Stimulated activated CD4-positive, alpha-beta T cell treated with anti-CD3 and anti-CD28 coated beads, Interleukin-2, amount 100 ng/mL, for 4 hours (primary cell): ENCODE results near the gene CCDC171.

ENCODE experiments used
- DNase-seq: peaks from one replicate; pipeline ENCODE4 v3.0.0-alpha.2; 2020; ENCODE audit warnings: low read depth

CCDC171 gene

DNA sequence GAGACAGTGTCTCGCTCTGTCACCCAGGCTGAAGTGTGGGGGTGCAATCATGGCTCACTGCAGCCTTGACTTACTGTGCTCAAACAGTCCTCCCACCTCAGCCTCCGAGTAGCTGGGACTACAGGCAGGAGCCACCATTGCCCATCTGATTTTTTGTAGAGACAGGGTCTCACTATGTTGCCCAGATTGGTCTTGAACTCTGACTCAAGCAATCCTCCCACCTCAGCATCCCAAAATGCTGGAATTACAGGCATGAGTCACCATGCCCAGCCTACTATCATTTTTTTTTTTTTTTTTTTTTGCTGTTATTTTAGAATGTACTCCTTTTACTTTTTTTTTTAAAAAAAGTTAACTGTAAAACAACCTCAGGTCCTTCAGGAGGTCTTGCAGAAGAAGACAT, 449.0 kb downstream of the CCDC171 start:
- no peak for DNase-seq

- no peak for DNase-seq
Measured at GRCh38 chr9:16002816-16003215, 450.0 kb downstream of the CCDC171 start.

DNA sequence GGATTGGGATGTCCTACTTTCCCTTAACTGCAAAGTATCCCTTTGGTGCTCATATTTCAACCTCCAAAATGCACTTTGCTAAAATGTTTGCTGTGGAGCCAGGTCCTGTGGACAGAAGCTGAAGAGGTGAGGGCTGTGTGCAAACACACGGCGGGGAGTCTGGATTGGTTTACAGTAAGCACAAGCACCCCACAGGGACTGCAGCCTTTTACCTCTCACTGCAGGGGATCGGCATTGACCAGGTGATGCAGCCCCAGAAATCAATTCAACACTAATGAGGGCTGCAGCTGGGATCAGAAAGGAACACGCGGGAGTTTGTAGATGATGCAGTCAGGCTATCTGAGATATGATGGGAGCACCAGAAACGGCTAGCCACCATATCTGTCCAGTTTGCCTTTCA, 450.9 kb downstream of the CCDC171 start:
- no peak for DNase-seq

DNA sequence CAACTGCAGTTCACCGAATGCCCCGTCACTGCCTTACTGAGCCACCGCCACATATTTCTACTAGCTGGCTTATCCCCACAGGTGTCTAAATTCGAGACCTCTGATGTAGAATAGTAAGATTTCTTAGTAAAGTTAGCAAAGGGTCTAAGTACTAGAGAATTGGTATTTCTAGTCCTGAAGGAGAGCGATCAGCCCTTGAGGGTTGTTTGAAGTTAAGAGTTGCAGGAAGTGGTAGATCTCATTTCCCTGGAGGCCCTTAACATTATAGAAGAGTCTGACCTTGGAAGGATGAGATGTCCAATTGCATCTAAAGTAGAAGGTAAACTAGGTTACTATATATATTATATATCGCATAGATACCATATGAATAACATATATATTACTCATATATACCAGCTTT, 451.8 kb downstream of the CCDC171 start:
- DNase-seq: no peak

DNA sequence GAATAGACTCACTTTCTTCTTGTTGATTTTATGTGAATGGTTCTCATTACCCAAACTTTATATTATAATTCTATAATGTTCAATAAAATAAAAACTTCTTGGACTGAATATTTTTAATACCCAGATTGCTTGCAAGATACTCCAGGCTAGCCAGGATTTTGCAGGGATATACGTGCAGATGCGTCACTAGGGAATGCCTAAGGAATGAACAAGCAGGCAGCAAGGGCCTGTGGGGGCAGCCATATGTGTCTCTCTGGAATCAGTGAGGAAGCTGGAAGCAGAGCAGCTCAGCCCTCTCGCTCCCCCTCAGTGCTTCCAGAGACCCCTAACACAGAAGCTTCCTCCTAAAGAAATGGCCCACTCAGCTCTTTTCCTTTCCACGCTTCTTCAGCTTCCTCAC, 457.4 kb downstream of the CCDC171 start:
- DNase-seq: no peak

- no peak for DNase-seq
Measured at GRCh38 chr9:16012621-16013020, 459.8 kb downstream of the CCDC171 start.

- DNase-seq: no peak
Measured at GRCh38 chr9:16013366-16013765, 460.5 kb downstream of the CCDC171 start.

- no peak for DNase-seq
Measured at GRCh38 chr9:16013826-16014225, 461.0 kb downstream of the CCDC171 start.

DNA sequence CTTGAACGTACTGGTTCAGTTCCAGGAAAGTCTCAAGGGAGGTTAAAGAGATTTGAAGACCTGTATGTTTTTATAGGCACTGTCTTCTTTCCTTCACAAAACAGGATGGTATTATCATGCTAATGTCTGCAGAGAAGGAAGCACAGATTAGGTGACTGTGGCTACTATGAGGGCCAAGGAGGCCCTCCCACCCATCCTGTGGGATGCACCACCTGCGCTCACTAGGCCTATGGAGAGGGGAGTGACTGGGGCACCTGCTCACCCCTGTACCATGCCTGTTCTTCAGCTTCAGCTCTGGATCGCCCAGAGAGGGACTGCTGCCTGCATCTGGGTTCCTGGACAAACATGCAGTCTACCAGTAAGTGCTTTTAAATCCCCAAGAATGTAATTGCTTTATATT, 469.4 kb downstream of the CCDC171 start:
- DNase-seq: no peak

DNA sequence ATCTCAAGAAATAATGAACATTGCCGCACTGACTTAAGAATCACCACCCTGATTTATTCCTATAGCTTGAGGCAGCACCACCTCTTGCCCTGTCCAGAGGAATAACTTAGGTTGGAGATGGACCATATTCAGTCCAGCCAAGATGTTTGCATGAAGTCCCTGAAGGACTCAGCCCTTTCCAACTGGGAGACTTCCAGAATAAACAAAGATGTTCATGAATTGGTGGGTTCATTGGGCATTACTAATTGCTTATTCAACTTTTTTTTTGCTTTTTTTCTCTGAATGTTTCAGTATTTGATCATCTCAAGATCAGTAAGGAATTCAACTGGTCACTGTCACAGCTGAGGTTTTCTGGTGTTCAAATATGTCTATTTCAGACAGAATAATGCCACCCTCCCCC, 470.6 kb downstream of the CCDC171 start:
- no peak for DNase-seq
